GM21619 (cell line): ENCODE measurements around the gene ASIC3.

ENCODE experiments used
- ATAC-seq: cut with Tn5 transposase; IDR thresholded peaks from one replicate; pipeline ENCODE4 v1.9.1; 2021; ENCODE audit not compliant: unreplicated experiment

The ASIC3 gene

GRCh38 chr7:151069841-151070573, 21.7 kb downstream of the ASIC3 start:
- ATAC-seq = no peak

GRCh38 chr7:151070574-151070960, 22.2 kb downstream of the ASIC3 start:
- ATAC-seq = no peak

GRCh38 chr7:151071032-151071866, 22.9 kb downstream of the ASIC3 start:
- ATAC-seq = no peak

GRCh38 chr7:151073990-151074389, 25.7 kb downstream of the ASIC3 start:
- ATAC-seq = no peak

- no peak for ATAC-seq
Observed at GRCh38 chr7:151074817-151075661, 26.7 kb downstream of the ASIC3 start.

- ATAC-seq = no peak
Observed at GRCh38 chr7:151075662-151075971, 27.3 kb downstream of the ASIC3 start.

- no peak for ATAC-seq
Observed at GRCh38 chr7:151075978-151076426, 27.7 kb downstream of the ASIC3 start.

- ATAC-seq = no peak
Observed at GRCh38 chr7:151076863-151077704, 28.8 kb downstream of the ASIC3 start.

GRCh38 chr7:151077705-151078232, 29.4 kb downstream of the ASIC3 start:
- no peak for ATAC-seq

- no peak for ATAC-seq
Observed at GRCh38 chr7:151078233-151079040, 30.1 kb downstream of the ASIC3 start.

GRCh38 chr7:151079199-151079910, 31.0 kb downstream of the ASIC3 start:
- ATAC-seq = no peak

GRCh38 chr7:151080067-151080521, 31.8 kb downstream of the ASIC3 start:
- ATAC-seq = peak; percentile 3

GRCh38 chr7:151080522-151081169, 32.3 kb downstream of the ASIC3 start, which contains the start of gene FASTK:
TSS of gene FASTK (minus strand) at chr7:151080809. CDS start at chr7:151080766, 43 bp downstream.
- peak; percentile 70 for ATAC-seq

- no peak for ATAC-seq
Observed at GRCh38 chr7:151081170-151082101, 33.1 kb downstream of the ASIC3 start.

GRCh38 chr7:151082141-151083070, 34.1 kb downstream of the ASIC3 start:
- ATAC-seq = no peak
